CD14-positive monocyte (primary cell): ENCODE data around the gene NUP35. TPM values are rescaled to one million over a fixed set of nuclear protein-coding genes. Genes with fewer than 3 reads are reported as not detected.
"Not testable (repeated sequence)": the region's sequence is repeated elsewhere in the genome, so short reads cannot be mapped to it uniquely, and the experiment has no call there.

Source experiments
- DNase-seq, 3 donors: peaks; one replicate each; pipeline ENCODE4 v3.0.0-alpha.2; 2011 to 2022
- H2AFZ ChIP-seq: 2 replicates; pipeline ENCODE4 v1.6.0; 2012; ENCODE audit warnings: mild to moderate bottlenecking, low read depth, low read length, inconsistent platforms; ENCODE audit not compliant: insufficient read depth, poor library complexity, severe bottlenecking
- H3K27ac ChIP-seq, 2 donors: 1 replicate in 1 of 2; 2 replicates in 1 of 2; pipeline ENCODE4 v1.5.1; 2012 to 2013; ENCODE audit warnings: low read length in 2 of 2, control low read depth in 1 of 2, inconsistent platforms in 1 of 2, low read depth in 1 of 2, mild to moderate bottlenecking in 1 of 2
- H3K27me3 ChIP-seq, 2 donors: one replicate each; pipeline versions ENCODE4 v1.6.0 to v1.6.1; 2011 to 2013; ENCODE audit warnings: low read length in 2 of 2; ENCODE audit not compliant: control insufficient read depth in 2 of 2, insufficient read depth in 2 of 2
- H3K36me3 ChIP-seq, 2 donors: replicated peaks in 1 of 2; 1 replicate in 1 of 2; 2 replicates in 1 of 2; pipeline versions ENCODE4 v1.5.1 to v1.6.1; 2012 to 2013; ENCODE audit warnings: low read length in 2 of 2, control low read depth in 1 of 2, inconsistent platforms in 1 of 2, mild to moderate bottlenecking in 1 of 2; ENCODE audit not compliant: insufficient read depth in 2 of 2, control insufficient read depth in 1 of 2
- H3K4me1 ChIP-seq, 2 donors: 1 replicate in 1 of 2; 2 replicates in 1 of 2; pipeline versions ENCODE4 v1.5.1 to v1.6.1; 2012 to 2013; ENCODE audit warnings: low read length in 2 of 2, control low read depth in 1 of 2, inconsistent platforms in 1 of 2, mild to moderate bottlenecking in 1 of 2, moderate library complexity in 1 of 2; ENCODE audit not compliant: insufficient read depth in 2 of 2, control insufficient read depth in 1 of 2
- H3K4me2 ChIP-seq: replicated peaks from 2 replicates; pipeline ENCODE3; 2012; ENCODE audit warnings: low read length, moderate library complexity, mild to moderate bottlenecking; ENCODE audit not compliant: poor library complexity, severe bottlenecking; ENCODE audit errors: extremely low read depth
- H3K4me3 ChIP-seq, 3 experiments: fragments of 200-600 bp in 1 of 3; sonication (generic) in 1 of 3; replicated peaks in 1 of 3; 1 replicate in 2 of 3; 2 replicates in 1 of 3; pipeline ENCODE4 v1.5.1; 2011 to 2013; ENCODE audit warnings: low read length in 3 of 3, mild to moderate bottlenecking in 3 of 3, control low read depth in 2 of 3, low read depth in 2 of 3, inconsistent platforms in 1 of 3, moderate library complexity in 1 of 3
- H3K79me2 ChIP-seq: 2 replicates; pipeline ENCODE4 v1.6.0; 2012; ENCODE audit warnings: mild to moderate bottlenecking, control low read depth, inconsistent platforms, low read length, moderate library complexity; ENCODE audit not compliant: insufficient read depth
- H3K9ac ChIP-seq: 2 replicates; pipeline ENCODE4 v1.6.0; 2017; ENCODE audit warnings: low read length, mild to moderate bottlenecking; ENCODE audit not compliant: insufficient read depth, poor library complexity, severe bottlenecking
- H3K9me3 ChIP-seq, 2 donors: replicated peaks in 1 of 2; 1 replicate in 1 of 2; 2 replicates in 1 of 2; pipeline versions ENCODE4 v1.5.1 to v1.6.1; 2012 to 2013; ENCODE audit warnings: low read length in 2 of 2, control low read depth in 1 of 2; ENCODE audit not compliant: control insufficient read depth in 1 of 2, insufficient read depth in 1 of 2
- H4K20me1 ChIP-seq: 2 replicates; pipeline ENCODE4 v1.6.0; 2012; ENCODE audit warnings: mild to moderate bottlenecking, low read length, control low read depth, moderate library complexity; ENCODE audit not compliant: insufficient read depth
- H3K27ac Mint-ChIP-seq, 7 donors: one replicate each; pipeline ENCODE4 v1.8.0; 2020; ENCODE audit warnings: mild to moderate bottlenecking in 7 of 7, mixed read lengths in 7 of 7, moderate library complexity in 6 of 7, inconsistent platforms in 2 of 7
- H3K27me3 Mint-ChIP-seq, 3 donors: one replicate each; pipeline ENCODE4 v1.8.0; 2021 to 2022; ENCODE audit warnings: low read depth in 3 of 3, mild to moderate bottlenecking in 3 of 3, mixed read lengths in 3 of 3, moderate library complexity in 3 of 3, inconsistent platforms in 1 of 3
- H3K36me3 Mint-ChIP-seq, 2 donors: one replicate each; pipeline ENCODE4 v1.8.0; 2020; ENCODE audit warnings: mixed read lengths in 2 of 2, inconsistent platforms in 1 of 2, mild to moderate bottlenecking in 1 of 2
- H3K4me1 Mint-ChIP-seq: one replicate; pipeline ENCODE4 v1.8.0; 2020; ENCODE audit warnings: mild to moderate bottlenecking, mixed read lengths
- H3K4me3 Mint-ChIP-seq, 2 donors: one replicate each; pipeline ENCODE4 v1.8.0; 2020; ENCODE audit warnings: mild to moderate bottlenecking in 2 of 2, mixed read lengths in 2 of 2, moderate library complexity in 1 of 2
- H3K9me3 Mint-ChIP-seq, 7 donors: one replicate each; pipeline ENCODE4 v1.8.0; 2020 to 2022; ENCODE audit warnings: mixed read lengths in 7 of 7, mild to moderate bottlenecking in 6 of 7, moderate library complexity in 6 of 7, inconsistent platforms in 2 of 7
- CTCF ChIP-seq: fragments of 200-600 bp; IDR thresholded peaks from one replicate; pipeline ENCODE4 v1.8.0; 2022; ENCODE audit warnings: antibody characterized with exemption, mild to moderate bottlenecking
- WGBS: methylation state at CpG from one replicate; pipeline ENCODE4 v1.1.5; 2013; ENCODE audit warnings: missing lambda C conversion rate; ENCODE audit not compliant: insufficient coverage; 5-methylcytosine and 5-hydroxymethylcytosine counted together
- intact Hi-C, 2 donors: fragments of 100-400 bp; cut with micrococcal nuclease; formaldehyde crosslinking; loops; one replicate each; pipeline versions ENCODE4 v1.15.0 to v1.15.1; 2023
- polyA plus RNA-seq, 3 donors: library from polyadenylated mRNA; depleted of rRNA in 1 of 3; unstranded in 2 of 3; stranded (reverse) in 1 of 3; fragments of 300-500 nt in 2 of 3; fragments of >200 nt in 1 of 3; fragmentation: Illumina TruSeq in 2 of 3; gene quantifications; 1 replicate in 2 of 3; 2 replicates in 1 of 3; pipeline ENCODE4 v1.2.3, GENCODE V29; 2012 to 2021

NUP35 gene
- polyA plus RNA-seq, 3 donors: 1.5 to 4.7 (median 2.0) TPM

DNA sequence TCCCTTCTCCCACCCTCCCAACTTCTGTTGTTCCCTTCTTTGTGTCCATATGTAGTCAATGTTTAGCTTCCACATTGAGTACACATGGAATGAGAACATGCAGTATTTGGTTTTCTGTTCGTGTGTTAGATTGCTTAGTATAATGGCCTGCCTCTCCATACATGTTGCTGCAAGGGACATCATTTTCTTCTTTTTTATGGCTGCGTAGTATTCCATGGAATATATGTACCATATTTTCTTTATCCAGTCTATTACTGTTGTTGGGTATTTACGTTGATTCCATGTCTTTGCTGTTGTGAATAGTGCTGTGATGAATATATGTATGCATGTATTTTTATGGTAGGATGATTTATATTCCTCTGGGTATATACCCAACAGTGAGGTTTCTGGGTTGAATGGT, 42.0 kb downstream of the NUP35 start:
- H3K36me3 Mint-ChIP-seq: peaks cover 42 to 47% of the 10 kb centered on the region in 2 donors
- intact Hi-C loops: no loop called here

DNA sequence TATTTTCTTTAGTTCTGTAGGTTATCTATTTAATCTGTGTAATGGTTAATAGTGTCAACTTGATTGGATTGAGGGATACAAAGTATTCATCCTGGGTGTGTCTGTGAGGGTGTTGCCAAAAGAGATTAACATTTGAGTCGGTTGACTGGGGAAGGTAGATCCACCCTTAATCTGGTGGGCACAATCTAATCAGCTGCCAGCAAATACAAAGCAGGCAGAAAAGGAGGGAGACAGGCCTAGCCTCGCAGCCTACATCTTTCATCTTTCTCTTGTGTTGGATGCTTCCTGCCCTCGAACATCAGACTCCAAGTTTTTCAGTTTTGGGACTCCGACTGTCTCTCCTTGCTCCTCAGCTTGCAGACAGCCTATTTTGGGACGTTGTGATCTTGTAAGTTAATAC, 42.7 kb downstream of the NUP35 start:
- peak overlapping the region in 1 of 7 donors; percentile 66 for H3K27ac Mint-ChIP-seq
- H3K27me3 ChIP-seq, H3K27ac ChIP-seq, H2AFZ ChIP-seq, H3K27me3 Mint-ChIP-seq, H3K79me2 ChIP-seq, H3K9ac ChIP-seq, H3K4me3 ChIP-seq, H3K9me3 ChIP-seq, H3K4me2 ChIP-seq, H4K20me1 ChIP-seq, H3K4me3 Mint-ChIP-seq, intact Hi-C loops, DNase-seq, H3K4me1 ChIP-seq, H3K9me3 Mint-ChIP-seq: not testable (repeated sequence)
- H3K36me3 Mint-ChIP-seq: peaks cover 35 to 42% of the 10 kb centered on the region in 2 donors
- WGBS: 86% methylated on average over 1 of the region's 5 CpGs
- peaks cover 17 to 25% of the 10 kb centered on the region in 2 donors for H3K36me3 ChIP-seq
- peaks cover 10% of the 10 kb centered on the region for H3K4me1 Mint-ChIP-seq

More for the DNA sequence above, 42.0 kb downstream of the NUP35 start:
- peaks cover 21 to 32% of the 10 kb centered on the region in 2 donors for H3K36me3 ChIP-seq
- Mint-ChIP-seq H3K9me3 (peaks cover 0 to 3% (median 0%) of the 10 kb centered on the region in 7 donors), H3K27me3 (peaks cover 0 to 2% (median 1%) of the 10 kb centered on the region in 3 donors), H3K27ac (no peak overlapping the region), H3K4me1 (peaks cover 10% of the 10 kb centered on the region), H3K4me3 (no peak overlapping the region)
- no peak overlapping the region for H3K9ac ChIP-seq
- no peaks in the 10 kb centered on the region for H3K79me2 ChIP-seq
- no peak overlapping the region for H3K4me2 ChIP-seq
- H3K4me3 ChIP-seq: no peak overlapping the region
- H3K4me1 ChIP-seq: no peaks in the 10 kb centered on the region
- WGBS: no CpG with 5 or more reads among the region's 3 CpGs
- H3K27me3 ChIP-seq: no peaks in the 10 kb centered on the region
- H3K9me3 ChIP-seq: no peaks in the 10 kb centered on the region
- H4K20me1 ChIP-seq: no peaks in the 10 kb centered on the region
- H2AFZ ChIP-seq: no peak overlapping the region
- H3K27ac ChIP-seq: no peak overlapping the region
- no peak for TF ChIP-seq CTCF
- DNase-seq: no peak
